Frontal cortex (tissue), 4 donors: ENCODE data around the gene RNF213. TPM values are rescaled to one million over a fixed set of nuclear protein-coding genes. Genes with fewer than 3 reads are reported as not detected.

Experiments
- DNase-seq, 2 donors: peaks; one replicate each; pipeline ENCODE4 v3.0.0; 2012; ENCODE audit warnings: low spot score in 2 of 2
- FAIRE-seq: peaks from 2 replicates; lab custom pipeline; 2012; peaks lifted over from hg19 to GRCh38; lab: Jason Lieb, UNC
- total RNA-seq: library from RNA; depleted of rRNA; stranded (reverse); fragments of >200 nt; gene quantifications from one replicate; pipeline ENCODE4 v1.2.3, GENCODE V29; 2014
- donor health status: control.
- donor health status: control.
- donor health status: control.

RNF213 gene
- total RNA-seq, result 12.2 TPM

GRCh38 chr17:80260791-80261158, at the start of gene RNF213:
Gene RNF213 (plus strand): TSS chr17:80260852. CDS start chr17:80263682, 2,830 bp downstream.
- DNase-seq, result peak; percentile 87
- FAIRE-seq, result no peak

- DNase-seq, result no peak
- FAIRE-seq, result no peak
Measured at GRCh38 chr17:80212109-80212508, 48.5 kb upstream of the RNF213 start.

GRCh38 chr17:80212511-80212910, 48.1 kb upstream of the RNF213 start:
- no peak for DNase-seq
- FAIRE-seq, result no peak

GRCh38 chr17:80212962-80213642, 47.5 kb upstream of the RNF213 start:
- DNase-seq (no peak), FAIRE-seq (no peak)

GRCh38 chr17:80213643-80213975, 47.0 kb upstream of the RNF213 start:
- no peak for FAIRE-seq

GRCh38 chr17:80214012-80214877, 46.4 kb upstream of the RNF213 start:
- FAIRE-seq (no peak), DNase-seq (no peak)

More at GRCh38 chr17:80213643-80213975, 47.0 kb upstream of the RNF213 start:
- no peak for DNase-seq

- FAIRE-seq, result no peak
- DNase-seq, result no peak
Measured at GRCh38 chr17:80214878-80215210, 45.8 kb upstream of the RNF213 start.

GRCh38 chr17:80216473-80217456, 43.9 kb upstream of the RNF213 start:
- DNase-seq (no peak), FAIRE-seq (no peak)

GRCh38 chr17:80217703-80218362, 42.8 kb upstream of the RNF213 start:
- FAIRE-seq, result no peak

GRCh38 chr17:80218391-80218790, 42.3 kb upstream of the RNF213 start:
- FAIRE-seq, result no peak
- DNase-seq, result no peak

More at GRCh38 chr17:80217703-80218362, 42.8 kb upstream of the RNF213 start:
- no peak for DNase-seq

- FAIRE-seq (no peak), DNase-seq (peak; percentile 46 to 60)
Measured at GRCh38 chr17:80219013-80219762, 41.5 kb upstream of the RNF213 start.

GRCh38 chr17:80219763-80220053, 40.9 kb upstream of the RNF213 start:
- no peak for FAIRE-seq
- no peak for DNase-seq

- FAIRE-seq, result no peak
- DNase-seq, result peak; percentile 96 to 97
Measured at GRCh38 chr17:80220054-80220735, 40.5 kb upstream of the RNF213 start, which contains the start of the genes SGSH and SLC26A11. Gene SGSH (minus strand): TSS chr17:80220333. CDS start chr17:80220313, 20 bp downstream. Gene SLC26A11 (plus strand): TSS chr17:80220427. CDS start chr17:80221561, 1,134 bp downstream.

- peak; percentile 65 to 73 for DNase-seq
Measured at GRCh38 chr17:80220736-80221215, 39.9 kb upstream of the RNF213 start.

GRCh38 chr17:80221351-80222105, 39.1 kb upstream of the RNF213 start:
- FAIRE-seq (no peak), DNase-seq (peak in 1 of 2 donors; percentile 41)

More at GRCh38 chr17:80220736-80221215, 39.9 kb upstream of the RNF213 start:
- FAIRE-seq, result no peak

GRCh38 chr17:80222376-80223141, 38.1 kb upstream of the RNF213 start:
- FAIRE-seq, result no peak
- DNase-seq, result no peak
